H9 (cell line): Measurements from ENCODE around the gene KLHDC1. TPM values are rescaled to one million over a fixed set of nuclear protein-coding genes. Genes with fewer than 3 reads are reported as not detected.

Source experiments
- DNase-seq: peaks from one replicate; pipeline ENCODE4 v3.0.0-alpha.2; 2017
- H2AFZ ChIP-seq: one replicate; pipeline ENCODE4 v1.6.1; 2013; ENCODE audit warnings: mild to moderate bottlenecking, low read length, control low read depth, moderate library complexity
- H2AK5ac ChIP-seq: 2 replicates; pipeline ENCODE4 v1.6.1; 2013; ENCODE audit warnings: low read length, control low read depth, mixed read lengths; ENCODE audit not compliant: insufficient read length
- H2BK120ac ChIP-seq: one replicate; pipeline ENCODE4 v1.6.1; 2013; ENCODE audit warnings: low read depth, mild to moderate bottlenecking, low read length, control low read depth, inconsistent platforms; ENCODE audit not compliant: poor library complexity, severe bottlenecking
- H2BK12ac ChIP-seq: 2 replicates; pipeline ENCODE4 v1.6.1; 2013; ENCODE audit warnings: low read length, control low read depth, mixed read lengths, low read depth; ENCODE audit not compliant: insufficient read length
- H2BK15ac ChIP-seq: 2 replicates; pipeline ENCODE4 v1.6.1; 2013; ENCODE audit warnings: low read depth, low read length, control low read depth
- H2BK20ac ChIP-seq: one replicate; pipeline ENCODE4 v1.6.1; 2013; ENCODE audit warnings: low read depth, mild to moderate bottlenecking, low read length, control low read depth, inconsistent platforms; ENCODE audit not compliant: poor library complexity, severe bottlenecking
- H2BK5ac ChIP-seq: 2 replicates; pipeline ENCODE4 v1.6.1; 2013; ENCODE audit warnings: low read length, control low read depth, mixed read lengths; ENCODE audit not compliant: insufficient read length
- H3K14ac ChIP-seq: 2 replicates; pipeline ENCODE4 v1.6.1; 2013; ENCODE audit warnings: low read length, control low read depth; ENCODE audit not compliant: insufficient read depth
- H3K18ac ChIP-seq: 2 replicates; pipeline ENCODE4 v1.6.1; 2013; ENCODE audit warnings: low read depth, mild to moderate bottlenecking, mixed read lengths, low read length, control low read depth; ENCODE audit not compliant: insufficient read length
- H3K23ac ChIP-seq: 2 replicates; pipeline ENCODE4 v1.6.1; 2013; ENCODE audit warnings: low read length, control low read depth, mixed read lengths, low read depth; ENCODE audit not compliant: insufficient read length
- H3K23me2 ChIP-seq: 2 replicates; pipeline ENCODE4 v1.6.1; 2013; ENCODE audit warnings: low read depth, mild to moderate bottlenecking, mixed read lengths, low read length, control low read depth; ENCODE audit not compliant: insufficient read length, poor library complexity, severe bottlenecking
- H3K27ac ChIP-seq: 2 replicates; pipeline ENCODE4 v1.5.1; 2013; ENCODE audit warnings: low read length, control low read depth, mixed read lengths, low read depth; ENCODE audit not compliant: insufficient read length
- H3K27me3 ChIP-seq: 2 replicates; pipeline ENCODE4 v1.6.1; 2013; ENCODE audit warnings: low read length, control low read depth, inconsistent platforms; ENCODE audit not compliant: insufficient read depth
- H3K4ac ChIP-seq: 2 replicates; pipeline ENCODE4 v1.6.1; 2013; ENCODE audit warnings: low read depth, mild to moderate bottlenecking, control low read depth, inconsistent platforms, low read length, moderate library complexity
- H3K4me1 ChIP-seq: 2 replicates; pipeline ENCODE4 v1.6.1; 2013; ENCODE audit warnings: low read length, control low read depth, inconsistent platforms; ENCODE audit not compliant: insufficient read depth
- H3K4me2 ChIP-seq: 2 replicates; pipeline ENCODE4 v1.6.1; 2013; ENCODE audit warnings: low read length, control low read depth, mixed read lengths; ENCODE audit not compliant: insufficient read length, insufficient read depth
- H3K56ac ChIP-seq: 2 replicates; pipeline ENCODE4 v1.6.1; 2013; ENCODE audit warnings: low read depth, mild to moderate bottlenecking, mixed read lengths, low read length, control low read depth; ENCODE audit not compliant: insufficient read length
- H3K79me1 ChIP-seq: 2 replicates; pipeline ENCODE4 v1.6.1; 2013; ENCODE audit warnings: low read depth, mild to moderate bottlenecking, moderate library complexity, low read length, control low read depth, inconsistent platforms; ENCODE audit not compliant: insufficient read depth, poor library complexity, severe bottlenecking
- H3K79me2 ChIP-seq: 2 replicates; pipeline ENCODE4 v1.6.1; 2013; ENCODE audit warnings: low read length, control low read depth, inconsistent platforms; ENCODE audit not compliant: insufficient read depth
- H3K9ac ChIP-seq: 2 replicates; pipeline ENCODE4 v1.6.1; 2013; ENCODE audit warnings: low read length, control low read depth, mixed read lengths; ENCODE audit not compliant: insufficient read length; ENCODE audit errors: extremely low read depth
- H3K9me3 ChIP-seq: one replicate; pipeline ENCODE4 v1.6.1; 2013; ENCODE audit warnings: low read depth, low read length, inconsistent platforms; ENCODE audit not compliant: control insufficient read depth
- H3T11ph ChIP-seq: one replicate; pipeline ENCODE4 v1.6.1; 2013; ENCODE audit warnings: mild to moderate bottlenecking, low read length, control low read depth, inconsistent platforms
- H4K20me1 ChIP-seq: one replicate; pipeline ENCODE4 v1.6.1; 2013; ENCODE audit not compliant: control insufficient read depth, insufficient read length, insufficient read depth
- H4K5ac ChIP-seq: 2 replicates; pipeline ENCODE4 v1.6.1; 2013; ENCODE audit warnings: low read depth, mild to moderate bottlenecking, mixed read lengths, low read length, control low read depth; ENCODE audit not compliant: insufficient read length
- H4K8ac ChIP-seq: replicated peaks from 2 replicates; pipeline ENCODE4 v1.6.1; 2013; ENCODE audit warnings: low read length, control low read depth, mixed read lengths, low read depth; ENCODE audit not compliant: insufficient read length
- H4K91ac ChIP-seq: 2 replicates; pipeline ENCODE4 v1.6.1; 2013; ENCODE audit warnings: low read depth, mild to moderate bottlenecking, moderate library complexity, mixed read lengths, low read length, control low read depth; ENCODE audit not compliant: insufficient read length
- H3K27ac Mint-ChIP-seq, 3 experiments: 2 replicates in 2 of 3; 3 replicates in 1 of 3; pipeline ENCODE4 v1.8.0; 2020 to 2021; ENCODE audit warnings: mixed read lengths in 3 of 3, mild to moderate bottlenecking in 1 of 3, moderate library complexity in 1 of 3
- H3K27me3 Mint-ChIP-seq: 2 replicates; pipeline ENCODE4 v1.8.0; 2021; ENCODE audit warnings: low read depth, mild to moderate bottlenecking, moderate library complexity, mixed read lengths
- H3K36me3 Mint-ChIP-seq, 3 experiments: 2 replicates in 2 of 3; 3 replicates in 1 of 3; pipeline ENCODE4 v1.8.0; 2020 to 2021; ENCODE audit warnings: low read depth in 3 of 3, mixed read lengths in 3 of 3; ENCODE audit not compliant: insufficient read depth in 1 of 3
- H3K4me1 Mint-ChIP-seq, 2 experiments: 2 replicates each; pipeline ENCODE4 v1.8.0; 2020; ENCODE audit warnings: mixed read lengths in 2 of 2
- H3K4me3 Mint-ChIP-seq, 2 experiments: 2 replicates in 1 of 2; 3 replicates in 1 of 2; pipeline ENCODE4 v1.8.0; 2020 to 2021; ENCODE audit warnings: mild to moderate bottlenecking in 2 of 2, mixed read lengths in 2 of 2, moderate library complexity in 1 of 2
- H3K9me3 Mint-ChIP-seq, 2 experiments: 2 replicates in 1 of 2; 3 replicates in 1 of 2; pipeline ENCODE4 v1.8.0; 2020; ENCODE audit warnings: mild to moderate bottlenecking in 2 of 2, mixed read lengths in 2 of 2, moderate library complexity in 1 of 2
- CTCF ChIP-seq: fragments of 200-600 bp; sonication (generic); conservative IDR thresholded peaks from 3 replicates; pipeline ENCODE4 v1.8.0; 2021; ENCODE audit warnings: antibody characterized with exemption, mild to moderate bottlenecking
- WGBS: extraction: QIAGEN DNeasy Blood & Tissue Kit; methylation state at CpG from one replicate; pipeline ENCODE4 v1.1.7; 2013; ENCODE audit warnings: missing lambda C conversion rate, low lambda C conversion rate, mixed read lengths; ENCODE audit not compliant: insufficient read length; ENCODE audit errors: extremely low coverage; 5-methylcytosine and 5-hydroxymethylcytosine counted together
- total RNA-seq: library from RNA; stranded (reverse); gene quantifications from 2 replicates; pipeline ENCODE4 v1.2.1, GENCODE V29; 2021

Gene KLHDC1
- total RNA-seq, 1 experiment from 2014 or later = not detected

GRCh38 chr14:49687942-49688700 is 4.8 kb upstream of the KLHDC1 start, which contains the start of gene POLE2:
TSS of gene POLE2 (minus strand) at chr14:49688214. CDS start at chr14:49688203, 11 bp downstream.
- Histone ChIP-seq H2BK120ac (no peak within 1 kb of the TSS), H3K4me2 (peak within 1 kb of the TSS; percentile 17), H3K9ac (peak within 1 kb of the TSS; percentile 78), H3K18ac (peak within 1 kb of the TSS; percentile 90), H2AFZ (no peak within 1 kb of the TSS), H3K4me1 (no peaks in the 10 kb centered on the region; the same call in 1 of the 2 replicates), H3K23me2 (peaks cover 5% of the 10 kb centered on the region), H2AK5ac (no peak within 1 kb of the TSS), H4K20me1 (no peaks in the 10 kb centered on the region), H2BK5ac (no peak within 1 kb of the TSS), H3K23ac (no peak within 1 kb of the TSS), H3K79me2 (0 out of 2 replicates have a peak, but pooled peaks cover 4% of the 10 kb centered on the region), H2BK12ac (no peak within 1 kb of the TSS), H3K27me3 (no peaks in the 10 kb centered on the region), H2BK20ac (no peak within 1 kb of the TSS), H4K5ac (no peak within 1 kb of the TSS), H4K8ac (no peak within 1 kb of the TSS), H3K27ac (no peak within 1 kb of the TSS), H3K56ac (no peak within 1 kb of the TSS), H3T11ph (no peak within 1 kb of the TSS), H2BK15ac (no peak within 1 kb of the TSS; the same call in 1 of the 2 replicates), H3K4ac (no peak within 1 kb of the TSS), H4K91ac (no peak within 1 kb of the TSS), H3K79me1 (no peaks in the 10 kb centered on the region), H3K9me3 (no peaks in the 10 kb centered on the region), H3K14ac (peak within 1 kb of the TSS; percentile 92)
- Mint-ChIP-seq H3K27me3 (peaks cover 30% of the 10 kb centered on the region), H3K4me3 (peak within 1 kb of the TSS; percentile 86 to 93), H3K36me3 (peaks cover 4 to 22% (median 11%) of the 10 kb centered on the region in 3 experiments; a peak in 6 of 7 replicates), H3K9me3 (peaks cover 0 to 3% of the 10 kb centered on the region in 2 experiments; a peak in 1 of 5 replicates), H3K4me1 (peaks cover 22 to 35% of the 10 kb centered on the region in 2 experiments), H3K27ac (peak within 1 kb of the TSS; percentile 96 to 97 (median 97))
- WGBS = no CpG with 5 or more reads among the region's 67 CpGs
- TF ChIP-seq CTCF = no peak
- peak; percentile 82 for DNase-seq
